GM18861 (cell line): Measurements from ENCODE around the gene TMIE.

Experiments used
- ATAC-seq: cut with Tn5 transposase; IDR thresholded peaks from one replicate; pipeline ENCODE4 v1.9.1; 2021; ENCODE audit not compliant: unreplicated experiment

TMIE gene

GRCh38 chr3:46706771-46707582 lies 5.8 kb downstream of the TMIE start:
- no peak for ATAC-seq

GRCh38 chr3:46707601-46708011 lies 6.4 kb downstream of the TMIE start:
- ATAC-seq, result no peak

- ATAC-seq, result no peak
Measured at GRCh38 chr3:46708401-46709156, 7.4 kb downstream of the TMIE start.

GRCh38 chr3:46709157-46709654 lies 8.0 kb downstream of the TMIE start:
- no peak for ATAC-seq

GRCh38 chr3:46709721-46710120 lies 8.5 kb downstream of the TMIE start:
- ATAC-seq, result no peak

- ATAC-seq, result no peak
Measured at GRCh38 chr3:46710229-46710628, 9.0 kb downstream of the TMIE start.

GRCh38 chr3:46710671-46711295 lies 9.6 kb downstream of the TMIE start:
- ATAC-seq, result no peak

GRCh38 chr3:46711305-46711704 lies 10.1 kb downstream of the TMIE start:
- no peak for ATAC-seq

- ATAC-seq, result no peak
Measured at GRCh38 chr3:46711760-46712159, 10.6 kb downstream of the TMIE start.

GRCh38 chr3:46712191-46713049 lies 11.2 kb downstream of the TMIE start:
- no peak for ATAC-seq

- ATAC-seq, result no peak
Measured at GRCh38 chr3:46713050-46713897, 12.1 kb downstream of the TMIE start.

- ATAC-seq, result no peak
Measured at GRCh38 chr3:46713898-46714552, 12.8 kb downstream of the TMIE start.

- no peak for ATAC-seq
Measured at GRCh38 chr3:46714728-46715506, 13.7 kb downstream of the TMIE start.

GRCh38 chr3:46715507-46716175 lies 14.4 kb downstream of the TMIE start:
- ATAC-seq, result no peak

GRCh38 chr3:46716461-46717441 lies 15.6 kb downstream of the TMIE start:
- ATAC-seq, result no peak

- no peak for ATAC-seq
Measured at GRCh38 chr3:46717447-46718231, 16.4 kb downstream of the TMIE start, which contains the start of gene PRSS50. TSS of gene PRSS50 (minus strand) at chr3:46717869. CDS start at chr3:46717824, 45 bp downstream.
